Neural progenitor cell (in vitro differentiated cells): Measurements from ENCODE around the gene OR13C4.

Source experiments
- EZH2 ChIP-seq: fragments of 200-600 bp; sonication (generic); IDR thresholded peaks from 2 replicates; pipeline ENCODE4 v1.6.1; 2017; ENCODE audit warnings: antibody characterized with exemption, mild to moderate bottlenecking, moderate library complexity
- EZH2phosphoT487 ChIP-seq: fragments of 200-600 bp; sonication (generic); IDR thresholded peaks from 2 replicates; pipeline ENCODE4 v1.6.1; 2017; ENCODE audit warnings: antibody characterized with exemption
- TF ChIP-seq, protein P1 (sequence below): fragments of 200-600 bp; sonication (generic); IDR thresholded peaks from 2 replicates; pipeline ENCODE4 v1.5.1; 2017; ENCODE audit warnings: antibody characterized with exemption, mild to moderate bottlenecking

GRCh38 chr9:104556830-104557634 lies 30.0 kb upstream of the OR13C4 start:
- TF ChIP-seq, protein P1, sequence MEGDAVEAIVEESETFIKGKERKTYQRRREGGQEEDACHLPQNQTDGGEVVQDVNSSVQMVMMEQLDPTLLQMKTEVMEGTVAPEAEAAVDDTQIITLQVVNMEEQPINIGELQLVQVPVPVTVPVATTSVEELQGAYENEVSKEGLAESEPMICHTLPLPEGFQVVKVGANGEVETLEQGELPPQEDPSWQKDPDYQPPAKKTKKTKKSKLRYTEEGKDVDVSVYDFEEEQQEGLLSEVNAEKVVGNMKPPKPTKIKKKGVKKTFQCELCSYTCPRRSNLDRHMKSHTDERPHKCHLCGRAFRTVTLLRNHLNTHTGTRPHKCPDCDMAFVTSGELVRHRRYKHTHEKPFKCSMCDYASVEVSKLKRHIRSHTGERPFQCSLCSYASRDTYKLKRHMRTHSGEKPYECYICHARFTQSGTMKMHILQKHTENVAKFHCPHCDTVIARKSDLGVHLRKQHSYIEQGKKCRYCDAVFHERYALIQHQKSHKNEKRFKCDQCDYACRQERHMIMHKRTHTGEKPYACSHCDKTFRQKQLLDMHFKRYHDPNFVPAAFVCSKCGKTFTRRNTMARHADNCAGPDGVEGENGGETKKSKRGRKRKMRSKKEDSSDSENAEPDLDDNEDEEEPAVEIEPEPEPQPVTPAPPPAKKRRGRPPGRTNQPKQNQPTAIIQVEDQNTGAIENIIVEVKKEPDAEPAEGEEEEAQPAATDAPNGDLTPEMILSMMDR, result no peak
- TF ChIP-seq EZH2, result no peak
- TF ChIP-seq EZH2phosphoT487, result no peak
